GM19467 (cell line): Measurements from ENCODE around the gene SPI1.
A peak's percentile ranks its signal among the peaks of the same experiment; 100 is the strongest.

Experiments used
- ATAC-seq: cut with Tn5 transposase; IDR thresholded peaks from one replicate; pipeline ENCODE4 v1.9.1; 2021; ENCODE audit warnings: mild to moderate bottlenecking, moderate library complexity; ENCODE audit not compliant: unreplicated experiment

Gene SPI1

GRCh38 chr11:47378010-47378835 is at the start of gene SPI1:
SPI1 (minus strand) TSS chr11:47378547; CDS start chr11:47378353, 194 bp downstream.
- ATAC-seq: peak; percentile 65

GRCh38 chr11:47426062-47426956 is 48.0 kb upstream of the SPI1 start, which contains the start of gene PSMC3:
PSMC3 (minus strand) TSS chr11:47426439; CDS start chr11:47426279, 160 bp downstream.
- peak; percentile 88 for ATAC-seq

DNA sequence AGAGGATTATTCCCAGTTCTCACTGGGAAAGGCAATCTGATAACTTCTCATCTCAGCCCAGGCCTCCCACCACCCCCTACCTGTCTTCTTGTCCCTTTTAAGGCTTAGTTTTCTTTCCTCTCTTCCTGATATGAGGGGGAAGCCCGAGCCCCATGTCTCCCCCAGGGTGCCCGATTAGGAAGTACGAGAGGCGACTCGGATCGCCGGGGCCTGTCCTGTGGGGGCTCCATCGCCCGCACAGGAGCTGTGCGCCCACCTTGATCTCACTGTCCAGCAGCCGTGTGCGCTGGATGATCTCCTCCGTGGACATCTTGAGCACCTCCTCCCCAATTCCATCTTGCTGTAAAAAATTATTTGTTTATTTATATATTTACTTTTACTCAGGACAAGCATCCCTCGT is 47.3 kb upstream of the SPI1 start:
- ATAC-seq: no peak

GRCh38 chr11:47418454-47419259 is 40.3 kb upstream of the SPI1 start:
- ATAC-seq: no peak

- no peak for ATAC-seq
These were observed 39.4 kb upstream of the SPI1 start for GRCh38 chr11:47417712-47418111.

DNA sequence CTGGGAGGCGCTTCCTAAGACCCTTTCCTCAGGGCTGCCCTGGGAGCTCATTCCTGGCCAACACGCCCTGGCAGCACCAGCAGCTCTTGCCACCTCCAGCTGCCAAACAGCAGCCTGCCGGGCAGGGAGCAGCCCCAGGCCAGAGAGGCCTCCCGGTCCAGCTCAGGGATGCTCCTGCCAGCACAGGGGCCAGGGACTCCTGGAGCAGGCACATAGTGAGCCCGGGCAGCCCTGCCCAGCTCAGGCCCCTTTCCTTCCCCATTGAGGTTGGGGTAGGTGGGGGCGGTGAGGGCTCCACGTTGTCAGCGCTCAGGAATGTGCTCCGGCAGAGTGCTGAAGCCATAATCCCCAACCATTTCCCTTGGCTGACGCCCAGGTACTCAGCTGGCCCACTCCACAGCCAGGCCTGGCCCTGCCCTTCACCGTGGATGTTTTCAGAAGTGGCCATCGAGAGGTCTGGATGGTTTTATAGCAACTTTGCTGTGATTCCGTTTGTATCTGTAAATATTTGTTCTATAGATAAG is 37.7 kb upstream of the SPI1 start:
- ATAC-seq: no peak

- no peak for ATAC-seq
These were observed 36.9 kb upstream of the SPI1 start for GRCh38 chr11:47415091-47415854.

GRCh38 chr11:47414685-47415070 is 36.3 kb upstream of the SPI1 start:
- no peak for ATAC-seq

GRCh38 chr11:47413908-47414684 is 35.7 kb upstream of the SPI1 start:
- no peak for ATAC-seq

GRCh38 chr11:47413351-47413750 is 35.0 kb upstream of the SPI1 start:
- ATAC-seq: no peak

DNA sequence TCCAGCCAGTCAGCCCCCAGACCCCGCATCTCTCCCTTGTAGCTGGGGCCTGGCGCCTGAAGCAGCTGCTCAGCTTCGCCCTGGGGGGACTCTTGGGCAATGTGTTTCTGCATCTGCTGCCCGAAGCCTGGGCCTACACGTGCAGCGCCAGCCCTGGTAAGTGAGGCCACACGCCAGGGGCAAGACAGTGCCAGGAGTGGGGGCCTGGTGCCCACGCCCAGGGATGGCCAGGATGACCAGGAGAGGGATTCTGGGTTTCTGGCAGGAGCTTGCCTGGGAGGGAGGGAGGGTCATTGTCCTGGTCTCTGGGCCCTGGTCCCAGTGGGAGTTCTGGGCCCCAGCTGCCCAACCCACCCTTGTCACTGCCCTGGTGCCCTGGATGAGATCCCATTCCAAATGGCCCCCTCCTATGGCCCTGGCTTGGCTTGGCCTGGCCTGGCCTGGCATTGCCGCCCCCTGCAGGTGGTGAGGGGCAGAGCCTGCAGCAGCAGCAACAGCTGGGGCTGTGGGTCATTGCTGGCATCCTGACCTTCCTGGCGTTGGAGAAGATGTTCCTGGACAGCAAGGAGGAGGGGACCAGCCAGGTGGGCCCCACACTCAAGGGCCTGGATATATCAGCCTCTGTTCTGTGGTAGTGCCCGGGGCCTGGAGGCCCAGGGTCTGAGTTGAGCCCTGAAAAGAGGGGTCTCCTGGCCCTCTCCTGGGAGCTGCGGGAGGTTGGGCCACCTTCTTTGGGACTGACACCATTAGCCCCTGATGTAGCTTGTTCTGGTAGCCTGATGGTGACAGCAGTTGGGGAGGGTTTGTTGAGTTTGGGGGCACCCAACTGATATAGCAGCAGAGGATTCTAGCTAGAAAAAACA is 33.8 kb upstream of the SPI1 start:
- no peak for ATAC-seq

DNA sequence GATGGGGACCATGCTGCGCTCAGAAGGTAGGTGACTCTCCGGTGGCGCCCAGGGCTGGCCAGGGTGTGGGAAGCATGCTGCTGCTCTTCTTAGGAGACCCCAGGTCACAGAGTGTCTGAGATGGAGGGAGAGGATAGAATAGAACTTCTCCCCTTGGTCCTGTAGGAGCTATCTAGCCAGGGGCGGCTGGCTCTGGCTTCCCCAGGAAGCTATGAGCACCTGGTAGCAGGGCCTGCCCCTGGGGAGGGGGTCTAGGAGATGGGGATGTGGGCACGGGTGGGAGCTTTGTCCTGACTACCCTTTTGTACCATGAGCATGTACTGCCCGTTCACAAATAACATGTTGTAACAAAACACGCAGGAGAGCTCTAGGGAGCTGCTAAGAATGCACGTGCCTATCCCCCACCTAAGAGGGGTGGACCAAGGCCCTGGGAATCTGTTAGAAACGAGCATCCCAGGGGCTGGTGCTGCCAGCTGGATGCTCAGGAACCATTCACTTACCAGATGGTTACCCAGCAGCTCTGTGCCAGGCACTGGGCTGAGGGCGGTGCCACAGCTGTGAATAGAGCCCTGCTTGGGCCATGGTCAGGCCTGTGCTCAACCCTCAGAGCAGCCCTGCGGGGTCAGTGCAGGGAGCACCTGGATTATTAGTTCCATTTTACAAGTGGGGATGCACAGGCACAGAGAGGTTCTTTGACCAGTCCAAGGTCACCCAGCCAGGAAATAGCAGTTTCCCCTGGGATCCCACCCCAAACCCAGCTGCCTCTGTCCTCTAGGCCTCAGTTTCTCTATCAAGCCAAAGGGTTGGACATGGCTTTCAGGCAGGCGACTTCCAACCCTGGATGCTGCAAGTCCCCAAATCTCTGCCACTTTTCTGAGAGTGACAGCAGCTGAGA is 32.3 kb upstream of the SPI1 start:
- ATAC-seq: no peak

GRCh38 chr11:47409440-47410369 is 31.4 kb upstream of the SPI1 start:
- no peak for ATAC-seq

- ATAC-seq: no peak
These were observed 30.5 kb upstream of the SPI1 start for GRCh38 chr11:47408598-47409439.
